Stimulated activated CD4-positive, alpha-beta T cell treated with anti-CD3 and anti-CD28 coated beads, Interleukin-15, amount 100 ng/mL, for 1 hour (primary cell): ENCODE measurements around the gene TDRKH.

ENCODE experiments used
- DNase-seq, 2 donors: peaks; one replicate each; pipeline ENCODE4 v3.0.0-alpha.2; 2020; ENCODE audit warnings: low read depth in 1 of 2, low spot score in 1 of 2

The TDRKH gene

GRCh38 chr1:151790071-151790939, at the start of gene TDRKH:
Gene TDRKH, minus strand, starts transcription at chr1:151790500. Its CDS starts 7,478 bp downstream, at chr1:151783022.
- peak; percentile 96 to 97 for DNase-seq

- peak; percentile 47 to 51 for DNase-seq
Observed at GRCh38 chr1:151839457-151840403, 49.4 kb upstream of the TDRKH start, which contains the start of gene C2CD4D. Gene C2CD4D, minus strand, starts transcription at chr1:151839820. Its CDS starts 831 bp downstream, at chr1:151838989.

GRCh38 chr1:151839082-151839412, 48.7 kb upstream of the TDRKH start:
- DNase-seq, result no peak

GRCh38 chr1:151838222-151839081, 48.2 kb upstream of the TDRKH start:
- no peak for DNase-seq

GRCh38 chr1:151837884-151838221, 47.6 kb upstream of the TDRKH start:
- DNase-seq, result no peak

GRCh38 chr1:151837197-151837596, 46.9 kb upstream of the TDRKH start:
- DNase-seq, result no peak

GRCh38 chr1:151835596-151835995, 45.3 kb upstream of the TDRKH start:
- DNase-seq, result no peak

- no peak for DNase-seq
Observed at GRCh38 chr1:151834239-151834638, 43.9 kb upstream of the TDRKH start.

GRCh38 chr1:151833172-151833900, 43.0 kb upstream of the TDRKH start:
- no peak for DNase-seq

- no peak for DNase-seq
Observed at GRCh38 chr1:151832318-151832980, 42.1 kb upstream of the TDRKH start.

- no peak for DNase-seq
Observed at GRCh38 chr1:151831605-151832004, 41.3 kb upstream of the TDRKH start, which contains the start of gene RORC. Gene RORC, minus strand, starts transcription at chr1:151831802. Its CDS starts 38 bp downstream, at chr1:151831764.

- DNase-seq, result no peak
Observed at GRCh38 chr1:151831256-151831591, 40.9 kb upstream of the TDRKH start.

- no peak for DNase-seq
Observed at GRCh38 chr1:151830055-151830454, 39.8 kb upstream of the TDRKH start.

GRCh38 chr1:151829352-151830046, 39.2 kb upstream of the TDRKH start:
- no peak for DNase-seq

GRCh38 chr1:151828921-151829320, 38.6 kb upstream of the TDRKH start:
- no peak for DNase-seq

- DNase-seq, result no peak
Observed at GRCh38 chr1:151827853-151828252, 37.6 kb upstream of the TDRKH start.

- peak in 1 of 2 donors; percentile 33 for DNase-seq
Observed at GRCh38 chr1:151825751-151826660, 35.7 kb upstream of the TDRKH start.

- no peak for DNase-seq
Observed at GRCh38 chr1:151825204-151825603, 34.9 kb upstream of the TDRKH start.
